ENCODE measurements around the gene ABRAXAS1.

DNA sequence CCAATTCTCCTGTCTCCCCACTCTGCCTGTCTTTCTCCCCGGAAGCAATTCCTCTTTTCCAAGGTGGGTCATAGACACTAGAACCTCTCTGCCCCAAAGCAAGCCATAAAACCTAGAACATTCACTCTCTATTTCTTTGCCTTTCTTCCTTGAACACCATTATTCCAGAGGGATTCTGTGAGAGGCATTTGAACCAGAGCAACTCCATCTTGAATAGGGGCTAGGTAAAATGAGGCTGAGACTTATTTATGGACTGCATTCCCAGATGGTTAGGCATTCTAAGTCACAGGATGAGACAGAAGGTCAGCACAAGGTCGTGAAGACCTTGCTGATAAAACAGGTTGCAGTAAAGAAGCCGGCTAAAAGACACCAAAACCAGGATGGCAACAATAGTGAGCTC lies 37.3 kb upstream of the ABRAXAS1 start:
- TF ChIP-seq, protein P1, sequence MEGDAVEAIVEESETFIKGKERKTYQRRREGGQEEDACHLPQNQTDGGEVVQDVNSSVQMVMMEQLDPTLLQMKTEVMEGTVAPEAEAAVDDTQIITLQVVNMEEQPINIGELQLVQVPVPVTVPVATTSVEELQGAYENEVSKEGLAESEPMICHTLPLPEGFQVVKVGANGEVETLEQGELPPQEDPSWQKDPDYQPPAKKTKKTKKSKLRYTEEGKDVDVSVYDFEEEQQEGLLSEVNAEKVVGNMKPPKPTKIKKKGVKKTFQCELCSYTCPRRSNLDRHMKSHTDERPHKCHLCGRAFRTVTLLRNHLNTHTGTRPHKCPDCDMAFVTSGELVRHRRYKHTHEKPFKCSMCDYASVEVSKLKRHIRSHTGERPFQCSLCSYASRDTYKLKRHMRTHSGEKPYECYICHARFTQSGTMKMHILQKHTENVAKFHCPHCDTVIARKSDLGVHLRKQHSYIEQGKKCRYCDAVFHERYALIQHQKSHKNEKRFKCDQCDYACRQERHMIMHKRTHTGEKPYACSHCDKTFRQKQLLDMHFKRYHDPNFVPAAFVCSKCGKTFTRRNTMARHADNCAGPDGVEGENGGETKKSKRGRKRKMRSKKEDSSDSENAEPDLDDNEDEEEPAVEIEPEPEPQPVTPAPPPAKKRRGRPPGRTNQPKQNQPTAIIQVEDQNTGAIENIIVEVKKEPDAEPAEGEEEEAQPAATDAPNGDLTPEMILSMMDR (IDR thresholded peaks at IDR 0.05), result no peak
- TF ChIP-seq POLR2AphosphoS5 (IDR thresholded peaks at IDR 0.05), result no peak

All from sigmoid colon (tissue), 4 donors.